GM21528 (cell line): Measurements from ENCODE around the gene TNFRSF13B.
"Not testable (repeated sequence)": the region's sequence is repeated elsewhere in the genome, so short reads cannot be mapped to it uniquely, and the experiment has no call there.

Source experiments
- ATAC-seq: cut with Tn5 transposase; IDR thresholded peaks from one replicate; pipeline ENCODE4 v1.9.1; 2021; ENCODE audit warnings: mild to moderate bottlenecking, moderate library complexity; ENCODE audit not compliant: unreplicated experiment, low FRiP score

The TNFRSF13B gene

GRCh38 chr17:16971458-16972338, at the start of gene TNFRSF13B:
Gene TNFRSF13B, minus strand, starts transcription at chr17:16972118. Its CDS starts 43 bp downstream, at chr17:16972075.
- no peak for ATAC-seq

GRCh38 chr17:17021194-17021863, 49.4 kb upstream of the TNFRSF13B start:
- ATAC-seq, result no peak

DNA sequence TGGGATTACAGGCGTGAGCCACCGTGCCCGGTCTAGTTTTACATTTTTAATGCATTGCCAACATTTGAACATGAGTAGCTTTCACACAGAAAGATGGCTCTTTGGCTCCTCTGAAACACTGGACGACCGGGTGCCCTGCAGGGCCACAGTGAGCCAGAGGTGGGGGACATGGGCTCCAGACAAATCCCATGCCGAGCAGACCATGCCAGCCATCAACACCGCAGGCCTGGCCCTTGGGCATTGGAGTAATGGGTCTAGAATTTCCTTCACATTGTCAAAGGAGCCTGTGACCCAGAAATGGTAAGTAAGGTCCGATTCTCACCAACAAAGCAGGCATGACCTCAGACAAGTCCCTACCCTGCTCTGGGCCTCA, 48.9 kb upstream of the TNFRSF13B start:
- no peak for ATAC-seq

DNA sequence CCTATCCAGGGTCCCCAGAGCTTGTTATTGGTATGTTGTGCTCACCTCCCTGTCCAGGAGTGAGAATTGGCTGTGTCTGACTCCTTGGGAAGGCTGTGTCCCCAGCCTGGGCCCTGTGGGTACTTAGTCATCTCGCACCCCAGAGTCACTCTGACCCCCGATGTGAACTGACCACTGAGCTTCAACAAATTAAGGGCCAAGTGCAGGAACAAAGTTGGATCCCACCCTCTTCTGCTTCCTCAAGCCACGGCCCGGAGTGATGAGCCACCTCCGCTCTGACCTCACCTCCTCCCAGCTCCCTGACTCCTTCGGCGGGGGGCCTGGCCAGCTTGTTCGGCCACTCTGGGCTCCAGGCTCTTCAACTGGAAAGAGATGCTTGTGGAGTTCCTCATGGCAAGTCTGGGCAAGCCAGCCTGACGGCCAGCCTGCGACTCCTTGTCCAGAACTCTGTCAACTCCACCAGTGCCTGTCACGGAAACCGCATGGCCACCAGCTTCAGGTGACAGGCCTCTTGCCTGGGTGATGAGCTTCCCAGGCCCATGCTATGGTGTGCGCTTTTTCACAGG, 48.1 kb upstream of the TNFRSF13B start:
- ATAC-seq, result no peak

DNA sequence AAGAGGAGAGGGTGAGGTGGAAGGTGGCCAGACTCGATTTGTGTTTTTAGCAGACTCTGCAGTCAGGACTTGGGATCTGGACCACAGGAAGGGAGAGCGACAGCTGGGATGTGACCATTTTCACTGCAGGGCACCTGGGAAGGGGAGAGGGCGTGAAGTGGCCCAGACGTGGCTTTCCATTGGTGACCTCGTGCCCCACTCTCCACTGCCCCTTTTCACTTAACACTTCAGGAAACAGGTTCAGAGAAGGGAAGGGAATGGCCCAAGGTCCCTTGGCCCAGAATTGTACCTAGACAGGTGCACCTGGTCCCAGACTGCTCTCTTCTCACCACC, 47.5 kb upstream of the TNFRSF13B start:
- ATAC-seq, result no peak

GRCh38 chr17:17018612-17019429, 46.9 kb upstream of the TNFRSF13B start:
- ATAC-seq, result no peak

GRCh38 chr17:17018021-17018441, 46.1 kb upstream of the TNFRSF13B start:
- no peak for ATAC-seq

DNA sequence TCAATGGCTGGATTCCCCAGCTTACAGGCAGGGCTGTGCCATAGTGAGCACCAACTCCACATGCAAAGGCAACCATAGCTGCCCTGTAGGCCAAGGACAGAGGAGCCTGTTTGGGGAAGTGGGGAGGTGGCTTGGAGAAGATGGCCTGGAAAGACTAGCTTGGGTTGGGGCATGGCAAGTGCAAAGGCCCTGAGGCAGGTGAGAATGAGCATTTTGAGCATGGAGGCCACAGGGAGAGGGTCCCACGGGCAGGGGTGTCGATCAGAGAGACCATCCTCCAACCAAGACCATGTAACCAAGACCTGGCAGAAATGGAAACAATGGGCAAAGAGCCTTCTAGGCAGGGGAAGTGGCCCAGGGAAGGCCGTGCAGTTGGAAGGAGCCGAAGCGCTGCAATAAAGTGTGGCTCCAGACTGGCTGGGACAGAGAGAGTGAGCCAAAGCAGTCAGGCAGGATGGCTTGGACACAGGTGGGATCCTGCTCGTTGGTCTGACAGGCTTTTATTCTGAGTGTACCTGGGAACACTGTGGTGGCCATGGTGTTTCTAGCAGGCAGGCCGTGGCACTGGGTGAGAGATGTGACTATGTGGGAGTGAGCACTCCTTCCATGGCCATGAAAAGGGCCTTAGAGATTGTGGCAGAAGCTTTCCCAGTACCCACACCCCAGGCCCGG, 45.6 kb upstream of the TNFRSF13B start:
- no peak for ATAC-seq

DNA sequence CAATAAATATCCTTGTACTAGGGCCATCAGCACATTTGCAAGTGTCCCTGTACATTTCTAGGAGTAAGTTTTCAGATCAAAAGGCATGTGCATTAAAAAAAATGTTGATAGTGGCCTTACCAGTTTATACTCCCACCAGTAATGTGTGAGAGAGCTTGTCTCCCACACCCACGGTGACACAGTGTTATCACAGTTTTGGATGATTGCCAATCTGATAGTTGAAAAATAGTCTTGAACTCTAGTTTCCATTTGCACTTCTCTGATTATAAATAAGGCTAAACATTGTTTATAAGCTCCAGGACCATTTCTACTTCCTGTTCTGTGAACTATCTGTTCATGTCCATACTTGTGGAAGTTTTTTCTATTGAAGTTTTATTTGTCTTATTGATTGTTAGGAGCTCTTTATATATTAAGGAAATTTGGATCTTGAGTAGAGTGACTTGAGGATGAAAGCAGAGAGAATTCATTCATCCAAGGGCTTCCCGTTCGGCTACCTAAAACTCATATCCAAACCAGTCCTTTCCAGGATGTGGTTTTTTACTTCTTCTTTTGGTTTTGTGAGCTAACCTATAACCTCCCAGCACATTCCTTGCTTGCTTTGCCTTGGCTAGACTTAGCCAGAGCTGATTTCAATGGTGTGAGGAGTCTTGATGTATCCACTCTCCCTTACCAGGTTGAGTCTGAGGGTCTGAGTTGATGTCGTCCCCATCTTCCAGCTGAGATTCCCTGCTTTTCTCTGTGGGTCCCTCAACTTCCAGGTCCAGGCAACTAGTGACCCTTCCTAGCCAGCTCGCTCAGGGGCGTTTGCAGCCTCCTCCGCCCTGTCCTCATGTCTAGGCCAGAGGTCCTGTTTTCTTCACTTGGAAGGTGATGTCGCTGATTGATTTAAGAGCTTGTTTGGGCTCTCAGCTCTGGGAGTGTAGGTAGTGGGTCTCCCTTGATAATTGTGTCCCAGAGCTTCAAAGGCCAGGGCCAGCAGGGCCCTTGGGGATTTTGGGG, 44.6 kb upstream of the TNFRSF13B start:
- ATAC-seq, result not testable (repeated sequence)

DNA sequence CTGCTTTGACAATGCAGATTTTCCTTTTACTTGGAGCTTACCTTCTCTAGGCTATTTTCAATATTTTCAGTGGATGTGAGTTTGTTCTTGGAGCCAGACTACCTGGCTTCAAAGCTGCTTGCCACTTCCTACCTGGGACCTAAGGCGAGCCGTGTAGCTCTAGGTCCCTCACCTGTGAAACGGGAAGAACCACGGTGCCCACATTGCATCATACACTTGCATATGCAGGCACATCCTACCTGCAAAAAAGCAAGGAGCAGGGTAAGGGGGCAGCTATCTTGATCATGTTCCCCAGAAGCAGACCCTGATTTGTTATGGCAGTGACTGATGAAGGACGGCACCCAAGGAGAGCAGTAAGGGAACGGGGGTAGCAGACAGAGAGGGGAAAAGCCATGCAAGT, 43.3 kb upstream of the TNFRSF13B start:
- ATAC-seq, result no peak

GRCh38 chr17:17014748-17015124, 42.8 kb upstream of the TNFRSF13B start:
- ATAC-seq, result not testable (repeated sequence)

- not testable (repeated sequence) for ATAC-seq
Measured at GRCh38 chr17:17013828-17014747, 42.2 kb upstream of the TNFRSF13B start.

GRCh38 chr17:17011043-17011907, 39.4 kb upstream of the TNFRSF13B start:
- ATAC-seq, result not testable (repeated sequence)

DNA sequence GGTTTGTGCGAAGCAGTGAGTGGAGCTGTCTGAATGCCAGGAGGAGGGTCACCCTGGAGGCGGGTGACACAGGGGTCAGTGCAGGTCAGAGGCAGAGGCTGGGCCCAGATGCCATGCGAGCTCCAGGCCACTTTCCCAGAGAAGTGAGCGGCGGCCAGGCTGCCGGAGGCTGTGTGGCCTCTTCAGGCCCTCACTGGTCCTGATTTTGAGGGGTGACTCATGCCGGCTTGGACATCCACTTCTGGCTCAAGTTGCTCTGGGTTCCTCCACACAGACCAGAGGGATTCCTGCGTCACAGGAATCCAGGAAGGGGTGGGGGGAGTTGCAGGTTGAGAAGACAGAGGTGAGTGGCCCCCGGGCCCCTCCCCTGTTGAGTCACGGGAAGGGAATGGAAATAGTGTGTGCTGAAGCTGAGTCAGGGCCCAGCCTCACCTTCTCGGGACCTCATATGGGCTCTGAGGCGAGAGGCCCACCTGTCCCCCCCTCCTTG, 38.7 kb upstream of the TNFRSF13B start:
- not testable (repeated sequence) for ATAC-seq

GRCh38 chr17:17009972-17010371, 38.1 kb upstream of the TNFRSF13B start:
- ATAC-seq, result not testable (repeated sequence)

DNA sequence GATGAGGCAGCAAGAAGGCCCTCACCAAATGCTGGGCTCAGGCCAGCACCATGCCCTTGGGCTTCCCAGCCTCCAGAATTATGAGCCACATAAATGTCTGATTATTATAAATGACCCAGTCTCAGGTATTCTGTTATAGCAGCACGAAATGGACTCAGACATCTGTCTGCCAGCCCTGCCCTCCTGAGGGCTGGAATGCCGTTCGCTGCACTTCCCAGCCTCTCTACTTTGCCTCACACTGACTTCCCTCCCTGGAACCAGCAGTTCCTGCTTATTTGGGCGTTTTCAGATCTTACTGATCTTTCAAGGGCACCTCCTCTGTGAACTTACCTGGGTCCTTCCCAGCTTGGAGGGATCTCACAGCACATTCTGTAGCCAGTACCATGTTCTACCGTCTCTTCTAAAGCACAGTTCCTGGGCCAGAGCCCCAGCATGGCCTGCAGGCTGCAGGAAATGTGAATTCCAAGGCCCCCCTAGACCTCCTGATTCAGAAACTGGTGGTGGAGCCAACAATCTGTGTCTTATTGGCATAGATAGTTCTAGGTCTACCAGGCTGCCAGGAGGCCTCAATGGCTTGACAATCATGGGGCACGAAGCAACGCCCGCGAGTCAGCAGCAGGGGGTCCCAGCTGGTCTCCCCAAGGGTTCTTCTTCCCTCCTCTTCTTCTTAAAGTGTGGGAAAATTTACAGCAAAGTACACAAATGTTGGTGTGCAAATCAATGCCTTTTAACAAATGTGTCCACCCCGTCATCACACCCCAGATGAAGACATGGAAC, 36.9 kb upstream of the TNFRSF13B start:
- ATAC-seq, result not testable (repeated sequence)
